Measurements from ENCODE around the gene SLC25A39.
A peak's percentile ranks its signal among the peaks of the same experiment; 100 is the strongest.
"Not testable (repeated sequence)": the region's sequence is repeated elsewhere in the genome, so short reads cannot be mapped to it uniquely, and the experiment has no call there.

The SLC25A39 gene

DNA sequence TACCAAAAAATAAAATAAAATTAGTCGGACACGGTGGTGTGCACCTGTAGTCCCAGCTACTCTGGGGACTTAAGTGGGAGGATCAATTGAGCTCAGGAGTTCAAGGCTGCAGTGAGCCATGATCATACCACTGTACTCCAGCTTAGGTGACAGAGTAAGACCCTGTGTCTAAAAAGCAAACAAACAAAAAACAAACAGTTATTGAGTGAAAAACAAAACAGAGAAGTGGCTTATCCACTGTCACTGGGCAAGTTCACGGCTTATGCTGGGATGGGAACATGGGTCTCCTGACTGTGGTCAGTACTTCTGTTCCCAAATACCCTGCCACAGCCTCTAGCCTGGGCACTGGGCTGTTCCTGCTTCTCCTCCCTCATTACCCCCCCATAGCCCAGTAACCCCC is 10.9 kb upstream of the SLC25A39 start:
- no peak for DNase-seq (ENCODE audit: low read depth)

- DNase-seq (ENCODE audit: low read depth): no peak
These were observed 10.1 kb upstream of the SLC25A39 start for GRCh38 chr17:44334727-44335126.

GRCh38 chr17:44334315-44334714 is 9.7 kb upstream of the SLC25A39 start:
- DNase-seq (ENCODE audit: low read depth): no peak

DNA sequence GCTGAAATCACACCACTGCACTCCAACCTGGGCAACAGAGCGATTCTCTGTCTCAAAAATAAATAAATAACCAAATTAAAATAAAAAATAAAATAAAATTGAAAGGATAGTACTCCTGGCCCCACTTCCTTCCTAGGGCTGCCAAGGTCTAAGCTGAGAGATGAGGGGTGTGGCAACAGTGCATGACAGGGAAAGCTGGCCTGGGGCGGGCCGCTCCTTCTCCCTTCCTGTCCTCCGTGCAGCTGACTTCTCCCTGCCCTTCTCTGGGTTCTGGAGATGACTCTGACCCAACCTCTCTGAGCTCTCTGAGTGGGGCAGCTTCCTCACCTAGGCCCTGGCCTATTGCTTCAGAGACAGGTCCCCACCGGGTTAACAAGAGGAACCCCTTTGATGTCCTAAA is 8.7 kb upstream of the SLC25A39 start:
- DNase-seq (ENCODE audit: low read depth): no peak

GRCh38 chr17:44331249-44331760 is 6.7 kb upstream of the SLC25A39 start:
- peak; percentile 42 for DNase-seq (ENCODE audit: low read depth)

DNA sequence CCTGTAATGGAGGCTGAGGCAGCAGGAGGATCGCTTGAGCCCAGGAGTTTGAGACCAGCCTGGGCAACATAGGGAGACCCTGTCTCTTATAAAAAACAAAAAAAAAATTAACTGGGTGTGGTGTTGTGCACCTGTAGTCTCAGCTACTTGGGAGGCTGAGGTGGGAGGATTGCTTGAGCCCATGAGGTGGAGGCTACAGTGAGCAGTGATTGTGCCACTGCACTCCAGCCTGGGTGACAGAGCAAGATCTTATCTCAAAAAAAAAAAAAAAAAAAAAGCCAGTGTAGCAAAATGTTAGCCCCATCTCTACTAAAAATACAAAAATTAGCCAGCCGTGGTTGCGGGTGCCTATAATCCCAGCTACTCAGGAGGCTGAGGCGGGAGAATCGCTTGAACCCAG is 5.6 kb upstream of the SLC25A39 start:
- DNase-seq (ENCODE audit: low read depth): not testable (repeated sequence)

DNA sequence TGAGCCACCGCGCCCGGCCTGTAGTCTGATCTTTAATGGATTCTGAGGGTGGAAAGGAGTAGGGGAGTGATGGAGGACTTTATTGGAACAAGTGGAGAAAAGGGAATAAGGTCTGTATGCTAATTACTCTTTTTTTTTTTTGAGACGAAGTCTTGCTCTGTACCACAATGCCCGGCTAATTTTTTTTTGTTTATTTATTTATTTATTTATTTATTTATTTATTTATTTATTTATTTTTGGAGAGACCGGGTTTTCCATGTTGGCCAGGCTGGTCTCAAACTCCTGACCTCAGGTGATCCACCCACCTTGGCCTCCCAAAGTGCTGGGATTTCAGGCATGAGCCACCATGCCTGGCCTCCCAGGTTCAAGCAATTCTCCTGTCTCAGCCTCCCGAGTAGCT is 4.9 kb upstream of the SLC25A39 start:
- not testable (repeated sequence) for DNase-seq (ENCODE audit: low read depth)

DNA sequence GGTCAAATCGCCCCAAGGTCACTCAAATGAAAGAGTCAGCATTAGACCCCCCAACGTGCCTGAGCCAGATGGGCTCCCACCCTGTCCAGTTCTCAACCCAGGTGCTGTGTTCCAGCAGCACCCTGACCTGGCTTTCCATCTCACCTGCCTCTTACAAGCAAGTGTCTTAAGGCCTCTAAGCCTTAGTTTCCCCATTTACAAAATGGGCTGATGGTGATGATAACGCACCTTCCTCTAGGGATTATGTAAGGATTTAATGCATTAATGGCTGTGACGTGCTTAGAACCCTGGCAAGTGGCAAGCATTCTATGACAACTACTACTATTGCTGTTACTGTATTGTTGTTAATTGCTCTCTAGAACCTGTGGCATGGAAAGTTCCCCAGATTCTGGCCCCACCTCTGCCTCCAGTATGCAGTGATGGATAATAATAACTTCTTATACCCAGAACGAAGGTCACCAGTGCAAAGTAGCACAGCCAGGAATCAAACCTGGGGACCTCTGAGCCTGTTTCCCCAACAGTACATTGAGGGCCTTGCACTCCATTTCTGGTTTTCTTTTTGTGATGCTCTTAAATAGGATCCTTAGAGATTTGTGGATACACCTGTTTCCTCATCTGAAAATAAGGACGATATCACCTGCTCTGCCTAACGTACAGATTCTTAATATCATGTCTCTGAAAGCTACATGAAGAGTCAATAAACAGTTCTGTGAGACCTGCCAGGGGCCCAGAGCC is 3.3 kb upstream of the SLC25A39 start:
- DNase-seq (ENCODE audit: low read depth): no peak

DNA sequence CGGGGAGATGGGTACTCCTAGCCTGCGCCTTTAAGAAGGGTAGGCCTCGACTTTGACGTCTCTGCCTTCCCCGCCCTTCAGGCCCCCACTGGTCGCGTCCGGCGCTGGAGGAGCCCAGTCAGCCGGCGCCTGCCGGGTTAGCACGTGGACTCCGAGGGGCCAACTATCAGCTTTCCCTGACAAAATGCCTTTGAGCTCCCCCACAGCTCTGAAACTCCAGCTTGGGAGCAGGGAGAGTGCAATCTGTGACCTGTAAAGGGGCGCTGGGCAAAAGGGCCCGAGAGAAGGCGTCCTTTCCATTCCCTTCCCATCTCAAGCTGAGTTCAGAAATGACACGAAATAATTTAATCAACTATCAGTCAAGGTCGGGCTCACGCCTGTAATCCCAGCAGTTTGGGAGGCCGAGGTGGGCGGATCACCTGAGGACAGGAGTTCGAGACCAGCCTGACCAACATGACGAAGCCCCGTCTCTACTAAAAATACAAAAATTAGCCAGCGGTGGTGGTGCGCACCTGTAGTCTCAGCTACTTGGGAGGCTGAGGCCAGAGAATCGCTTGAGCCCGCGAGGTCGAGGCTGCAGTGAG is 2.3 kb upstream of the SLC25A39 start:
- DNase-seq (ENCODE audit: low read depth): peak; percentile 92

GRCh38 chr17:44324092-44324570 is 492 bp downstream of the SLC25A39 start:
- DNase-seq (ENCODE audit: low read depth): no peak

DNA sequence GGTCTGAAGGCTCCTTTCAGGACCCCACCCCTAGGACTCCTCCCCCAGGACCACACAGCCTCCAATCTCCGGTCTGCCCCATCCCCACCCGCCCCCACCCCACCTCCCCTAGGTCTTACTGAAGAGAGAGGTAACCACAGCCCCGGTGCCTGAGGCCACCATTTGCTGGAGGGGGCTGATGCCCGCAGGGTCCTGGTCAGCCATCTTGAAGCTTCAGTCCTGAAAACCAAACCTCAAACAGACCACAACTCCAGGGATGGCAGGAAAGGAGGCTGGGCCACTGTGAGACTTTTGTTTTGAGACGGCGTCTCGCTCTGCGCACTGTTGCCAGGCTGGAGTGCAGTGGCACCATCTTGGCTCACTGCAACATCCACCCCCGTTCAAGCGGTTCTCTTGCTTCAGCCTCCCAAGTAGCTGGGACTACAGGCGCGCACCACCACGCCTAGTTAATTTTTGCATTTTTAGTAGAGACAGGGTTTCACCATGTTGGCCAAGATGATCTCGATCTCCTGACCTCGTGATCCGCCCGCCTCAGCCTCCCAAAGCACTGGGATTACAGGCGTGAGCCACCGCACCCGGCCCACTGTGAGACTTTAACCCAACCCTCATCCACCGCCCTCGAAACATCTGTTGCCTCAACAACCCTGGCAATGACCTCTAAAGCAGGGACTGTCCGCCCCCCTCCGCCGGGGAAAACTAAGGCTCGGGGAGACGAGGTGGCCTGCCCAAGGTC is 1.1 kb downstream of the SLC25A39 start:
- no peak for DNase-seq (ENCODE audit: low read depth)

DNA sequence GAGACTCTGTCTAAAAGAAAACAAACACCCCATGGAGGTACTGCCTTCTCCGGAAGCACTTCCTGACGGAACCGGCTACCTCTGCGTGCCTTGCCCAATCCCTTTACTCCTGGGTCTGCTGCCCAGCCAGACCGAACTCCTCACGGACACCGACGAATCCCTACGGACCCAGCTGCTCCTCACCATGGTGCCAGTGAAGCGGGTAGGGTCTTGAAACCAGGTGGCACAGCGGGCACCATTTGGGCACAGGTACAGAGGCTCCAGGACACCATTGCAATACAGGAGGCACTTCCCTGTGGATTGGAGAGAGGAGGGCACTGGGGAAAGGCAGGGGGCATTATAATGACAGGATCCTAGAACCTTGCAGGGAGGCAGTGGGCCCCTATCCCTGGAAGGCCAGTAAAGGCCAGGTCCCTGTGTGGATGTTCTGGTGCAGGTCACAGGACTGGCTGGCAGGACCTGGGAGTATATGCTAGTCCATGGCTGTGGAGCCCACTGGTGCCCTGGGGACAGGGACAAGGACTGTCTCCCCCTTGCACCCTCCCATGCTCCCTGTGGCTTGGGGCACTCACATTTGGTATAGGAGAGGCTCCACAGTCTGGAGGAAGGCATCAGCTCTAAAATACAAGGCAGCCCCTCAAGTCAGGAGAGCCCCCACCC is 2.3 kb downstream of the SLC25A39 start:
- DNase-seq (ENCODE audit: low read depth): no peak

DNA sequence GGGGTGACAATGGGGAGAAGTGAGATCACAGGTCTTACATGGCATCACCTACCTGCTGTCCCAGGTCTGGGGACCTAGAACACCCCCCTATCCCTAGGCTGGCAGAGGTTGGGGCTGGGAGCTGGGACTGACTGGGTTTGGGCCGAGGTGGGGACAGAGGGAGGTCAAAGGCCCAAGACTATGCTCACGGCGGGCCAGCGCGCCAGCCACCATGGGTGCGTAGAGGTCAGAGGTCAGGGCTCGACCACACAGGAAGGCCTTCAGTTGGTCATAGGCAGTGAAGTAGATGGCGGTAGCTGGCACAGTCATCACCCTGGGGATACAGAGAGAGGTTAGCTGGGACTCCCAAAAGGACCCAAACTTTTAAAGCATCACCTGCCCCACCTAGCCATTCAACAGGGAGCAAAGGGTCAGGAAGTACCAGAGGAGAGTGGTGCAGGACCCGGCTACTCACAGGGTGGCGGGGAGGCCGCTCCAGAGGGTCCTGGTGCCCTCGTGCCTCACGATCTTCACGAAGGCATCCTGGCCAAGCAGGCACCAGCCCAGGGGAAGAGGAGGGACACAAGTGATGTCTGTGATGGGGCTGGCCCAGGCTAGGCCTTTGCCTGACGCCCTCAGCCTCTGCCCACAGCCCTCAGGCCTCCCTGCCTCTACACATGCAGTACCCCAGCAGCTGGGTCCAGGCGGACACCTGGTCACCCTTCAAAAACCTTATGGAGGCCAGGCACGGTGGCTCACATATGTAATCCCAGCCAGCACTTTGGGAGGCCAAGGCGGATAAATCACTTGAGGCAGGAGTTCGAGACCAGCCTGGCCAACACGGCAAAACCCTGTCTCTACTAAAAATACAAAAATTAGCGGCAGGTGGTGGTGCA is 3.1 kb downstream of the SLC25A39 start:
- DNase-seq (ENCODE audit: low read depth): no peak

GRCh38 chr17:44320066-44320465 is 4.6 kb downstream of the SLC25A39 start:
- DNase-seq (ENCODE audit: low read depth): no peak

DNA sequence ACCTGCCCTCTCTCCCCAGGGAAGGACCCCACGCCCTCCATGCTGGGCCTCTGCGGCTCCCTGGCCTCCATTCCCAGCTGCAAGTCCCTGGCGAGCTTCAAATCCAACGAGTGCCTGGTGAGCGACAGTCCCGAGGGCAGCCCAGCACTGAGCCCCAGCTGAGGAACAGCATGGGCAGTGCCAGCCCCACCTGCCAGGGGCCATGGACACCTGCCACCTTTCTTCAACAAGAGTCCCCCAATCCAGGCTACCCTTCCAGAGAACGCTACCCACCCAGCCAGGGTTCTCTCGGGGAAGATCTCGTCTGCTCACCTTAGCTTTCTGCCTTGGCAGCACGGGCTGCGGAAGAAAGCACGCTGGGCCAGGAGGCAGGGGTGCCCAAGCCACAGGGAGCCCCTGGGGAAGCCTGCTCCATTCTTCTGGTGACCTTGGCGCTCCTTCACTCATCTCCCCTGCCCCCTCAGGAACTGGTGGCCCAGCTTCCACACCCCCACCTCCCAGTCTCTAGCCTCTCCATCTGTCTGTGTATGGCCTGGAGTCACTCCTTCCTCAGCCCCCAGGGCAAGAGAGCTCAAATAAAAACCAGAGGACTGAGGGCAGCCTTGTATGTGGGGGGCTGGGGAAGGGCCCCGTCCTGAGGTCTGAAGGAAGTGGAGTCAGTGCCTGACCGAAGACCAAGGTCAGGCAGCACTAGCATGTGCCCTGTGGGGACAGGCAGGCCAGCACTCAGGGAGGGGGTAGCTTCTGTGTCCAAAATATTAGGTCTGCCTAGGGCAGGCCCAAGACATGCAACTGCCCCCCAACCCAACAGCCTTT is 6.3 kb downstream of the SLC25A39 start:
- no peak for DNase-seq (ENCODE audit: low read depth)

DNA sequence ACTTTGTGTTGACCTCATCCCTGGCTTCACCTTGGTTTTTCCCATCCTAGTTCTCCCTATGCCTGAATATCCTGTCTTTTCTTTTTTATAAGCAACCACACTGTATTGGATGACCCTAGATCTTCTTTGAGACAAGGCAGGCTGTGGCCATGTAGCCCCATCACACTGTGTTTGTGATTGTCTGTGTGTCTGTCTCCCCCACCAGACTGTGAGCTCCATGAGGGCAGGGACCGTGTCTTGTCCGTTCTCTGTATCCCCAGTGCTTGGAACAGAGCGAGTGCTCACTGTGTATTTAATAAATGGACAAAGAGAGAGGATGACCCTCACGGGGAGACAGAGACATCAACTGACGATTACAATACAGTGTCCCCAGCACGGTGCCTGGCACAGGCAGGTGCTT is 7.1 kb downstream of the SLC25A39 start:
- DNase-seq (ENCODE audit: low read depth): no peak

GRCh38 chr17:44315760-44316731 is 8.6 kb downstream of the SLC25A39 start:
- no peak for DNase-seq (ENCODE audit: low read depth)

DNA sequence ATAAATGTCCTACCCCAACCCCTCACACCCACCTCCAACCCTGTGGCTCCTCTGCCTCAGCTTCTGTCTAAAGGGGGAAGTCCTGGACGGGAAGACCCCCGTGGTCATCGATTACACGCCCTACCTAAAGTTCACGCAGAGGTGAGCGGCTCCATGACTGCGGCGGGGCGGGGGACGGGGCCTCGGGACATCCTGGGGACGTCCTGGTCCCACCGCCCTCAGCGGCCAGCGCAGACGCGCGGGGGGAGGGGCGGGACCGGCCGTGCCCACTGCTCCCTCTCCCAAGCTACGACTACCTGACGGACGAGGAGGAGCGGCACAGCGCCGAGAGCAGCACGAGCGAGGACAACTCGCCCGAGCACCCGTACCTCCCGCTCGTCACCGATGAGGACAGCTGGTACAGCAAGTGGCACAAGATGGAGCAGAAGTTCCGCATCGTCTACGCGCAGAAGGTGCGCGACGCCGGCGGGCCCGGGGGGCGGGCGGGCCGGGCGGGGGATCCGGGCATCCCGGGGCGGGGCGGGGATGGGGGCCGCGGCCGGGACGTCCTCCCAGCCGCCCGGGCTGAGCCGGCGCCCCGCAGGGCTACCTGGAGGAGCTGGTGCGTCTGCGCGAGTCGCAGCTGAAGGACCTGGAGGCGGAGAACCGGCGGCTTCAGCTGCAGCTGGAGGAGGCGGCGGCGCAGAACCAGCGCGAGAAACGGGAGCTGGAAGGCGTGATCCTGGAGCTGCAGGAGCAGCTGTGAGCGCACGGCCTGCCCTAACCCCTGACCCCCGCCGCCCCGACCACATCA is 9.6 kb downstream of the SLC25A39 start:
- DNase-seq (ENCODE audit: low read depth): no peak

DNA sequence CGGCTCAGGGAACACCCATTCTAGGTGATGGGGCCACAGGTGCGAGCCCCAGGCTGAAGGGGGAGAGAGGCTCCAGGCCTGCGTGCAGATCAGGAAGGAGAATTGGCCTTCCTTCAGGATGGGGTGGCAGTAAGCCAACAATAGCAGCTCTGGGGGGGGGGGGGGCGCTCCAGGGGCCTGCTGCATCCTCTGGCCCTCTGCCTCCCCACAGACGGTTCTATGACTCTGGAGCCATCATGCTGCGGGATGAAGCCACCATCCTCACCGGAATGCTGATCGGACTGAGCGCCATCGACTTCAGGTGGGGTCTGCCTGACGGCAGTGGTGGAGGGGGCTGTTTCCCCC is 10.1 kb downstream of the SLC25A39 start:
- DNase-seq (ENCODE audit: low read depth): no peak
